HG02943 (cell line): ENCODE measurements around the gene ZNF81.
"Not testable (repeated sequence)": the region's sequence is repeated elsewhere in the genome, so short reads cannot be mapped to it uniquely, and the experiment has no call there.

ENCODE experiments used
- ATAC-seq: cut with Tn5 transposase; IDR thresholded peaks from one replicate; pipeline ENCODE4 v1.9.1; 2021; ENCODE audit warnings: mild to moderate bottlenecking, low read depth, moderate library complexity; ENCODE audit not compliant: unreplicated experiment

Gene ZNF81

GRCh38 chrX:47918274-47918673, 81.6 kb downstream of the ZNF81 start:
- no peak for ATAC-seq

GRCh38 chrX:47927212-47927611, 90.5 kb downstream of the ZNF81 start:
- ATAC-seq, result no peak

GRCh38 chrX:47931970-47932369, 95.3 kb downstream of the ZNF81 start:
- not testable (repeated sequence) for ATAC-seq

- no peak for ATAC-seq
Observed at GRCh38 chrX:47933946-47934345, 97.2 kb downstream of the ZNF81 start.

GRCh38 chrX:47936224-47936939, 99.7 kb downstream of the ZNF81 start:
- no peak for ATAC-seq

- no peak for ATAC-seq
Observed at GRCh38 chrX:47936940-47937317, 100.2 kb downstream of the ZNF81 start.

- no peak for ATAC-seq
Observed at GRCh38 chrX:47940448-47940847, 103.7 kb downstream of the ZNF81 start.

GRCh38 chrX:47941423-47941822, 104.7 kb downstream of the ZNF81 start:
- ATAC-seq, result no peak

- ATAC-seq, result not testable (repeated sequence)
Observed at GRCh38 chrX:47955295-47955694, 118.6 kb downstream of the ZNF81 start.

GRCh38 chrX:47956016-47956415, 119.3 kb downstream of the ZNF81 start:
- ATAC-seq, result no peak

- ATAC-seq, result not testable (repeated sequence)
Observed at GRCh38 chrX:47958206-47958605, 121.5 kb downstream of the ZNF81 start.

GRCh38 chrX:47958761-47959342, 122.2 kb downstream of the ZNF81 start:
- no peak for ATAC-seq

- no peak for ATAC-seq
Observed at GRCh38 chrX:47960406-47960805, 123.7 kb downstream of the ZNF81 start.

GRCh38 chrX:47961830-47962229, 125.1 kb downstream of the ZNF81 start:
- not testable (repeated sequence) for ATAC-seq

GRCh38 chrX:47965526-47965925, 128.8 kb downstream of the ZNF81 start:
- not testable (repeated sequence) for ATAC-seq
